Endothelial cell of umbilical vein (primary cell): Measurements from ENCODE around the gene ZC3H7A. TPM values are rescaled to one million over a fixed set of nuclear protein-coding genes. Genes with fewer than 3 reads are reported as not detected.

Experiments used
- BruUV-seq: library from RNA; stranded (reverse); fragments of 400-500 nt; replicated peaks from 2 replicates; lab custom pipeline; 2021; lab: Mats Ljungman, UMichigan
- CTCF ChIA-PET: fragments of 300-600, 350-600 bp; sonication (Branson Sonifier 250); formaldehyde crosslinking; loops from one replicate; lab custom pipeline; 2021; ENCODE audit warnings: antibody characterized with exemption, inconsistent platforms; lab: Charles Lee
- POLR2A ChIA-PET: fragments of 300-600, 350-600 bp; sonication (Branson Sonifier 250); formaldehyde crosslinking; loops from one replicate; lab custom pipeline; 2021; ENCODE audit warnings: antibody characterized with exemption, inconsistent platforms; lab: Charles Lee
- DNase-seq: peaks from one replicate; pipeline ENCODE4 v3.0.0-alpha.2; 2011; ENCODE audit warnings: low read depth, low spot score
- FAIRE-seq: peaks from 2 replicates; lab custom pipeline; 2011; peaks lifted over from hg19 to GRCh38; lab: Jason Lieb, UNC
- H2AFZ ChIP-seq: 2 replicates; pipeline ENCODE4 v1.6.0; 2012; ENCODE audit warnings: low read depth, low read length, control low read depth, inconsistent platforms
- H3K27ac ChIP-seq: 2 replicates; pipeline ENCODE4 v1.5.1; 2011; ENCODE audit warnings: low read depth, mild to moderate bottlenecking, control low read depth, low read length, moderate library complexity; ENCODE audit not compliant: insufficient read depth
- H3K27me3 ChIP-seq, 2 experiments: 2 replicates each; pipeline versions ENCODE4 v1.6.0 to v1.6.1; 2011; ENCODE audit warnings: low read length in 2 of 2, mixed read lengths in 1 of 2; ENCODE audit not compliant: control insufficient read depth in 2 of 2, insufficient read depth in 2 of 2
- H3K36me3 ChIP-seq, 2 experiments: 2 replicates in 1 of 2; 3 replicates in 1 of 2; pipeline ENCODE4 v1.5.1; 2011; ENCODE audit warnings: low read length in 2 of 2, mild to moderate bottlenecking in 1 of 2, moderate library complexity in 1 of 2; ENCODE audit not compliant: control insufficient read depth in 2 of 2, insufficient read depth in 2 of 2; ENCODE audit errors: extremely low read depth in 1 of 2
- H3K4me1 ChIP-seq: 3 replicates; pipeline ENCODE4 v1.5.1; 2011; ENCODE audit warnings: mild to moderate bottlenecking, low read length; ENCODE audit not compliant: control insufficient read depth, insufficient read depth; ENCODE audit errors: extremely low read depth
- H3K4me2 ChIP-seq: 2 replicates; pipeline ENCODE4 v1.6.1; 2011; ENCODE audit warnings: low read length, control low read depth, mixed read lengths; ENCODE audit not compliant: insufficient read depth
- H3K4me3 ChIP-seq, 3 experiments: fragments of 200-600 bp in 1 of 3; sonication (generic), shearing (Covaris generic) in 1 of 3; replicated peaks in 1 of 3; 2 replicates each; pipeline ENCODE4 v1.5.1; 2011 to 2016; ENCODE audit warnings: control low read depth in 3 of 3, low read length in 3 of 3, mild to moderate bottlenecking in 2 of 3, inconsistent platforms in 1 of 3, low read depth in 1 of 3, moderate library complexity in 1 of 3; ENCODE audit not compliant: insufficient read depth in 1 of 3
- H3K79me2 ChIP-seq: 2 replicates; pipeline ENCODE4 v1.6.0; 2012; ENCODE audit warnings: low read length, inconsistent platforms; ENCODE audit not compliant: control insufficient read depth, insufficient read depth
- H3K9ac ChIP-seq: replicated peaks from 2 replicates; pipeline ENCODE3; 2011; ENCODE audit warnings: low read length, control low read depth; ENCODE audit not compliant: insufficient read depth; ENCODE audit errors: extremely low read depth
- H3K9me1 ChIP-seq: replicated peaks from 3 replicates; pipeline ENCODE4 v1.6.0; 2011; ENCODE audit warnings: mild to moderate bottlenecking, low read length; ENCODE audit not compliant: control insufficient read depth, insufficient read depth; ENCODE audit errors: extremely low read depth
- H3K9me3 ChIP-seq: replicated peaks from 2 replicates; pipeline ENCODE4 v1.5.1; 2012; ENCODE audit warnings: low read length, inconsistent platforms; ENCODE audit not compliant: control insufficient read depth, insufficient read depth
- H4K20me1 ChIP-seq: replicated peaks from 2 replicates; pipeline ENCODE3; 2011; ENCODE audit warnings: mild to moderate bottlenecking, low read length; ENCODE audit not compliant: control insufficient read depth, insufficient read depth; ENCODE audit errors: extremely low read depth
- CTCF ChIP-seq, 2 donors: IDR thresholded peaks; 1 replicate in 1 of 2; 2 replicates in 1 of 2; pipeline ENCODE4 v1.5.1; 2011; ENCODE audit warnings: low read length in 2 of 2, mild to moderate bottlenecking in 2 of 2, moderate library complexity in 2 of 2, control low read depth in 1 of 2, inconsistent platforms in 1 of 2, low read depth in 1 of 2; ENCODE audit not compliant: insufficient read depth in 1 of 2; ENCODE audit errors: extremely low read depth in 1 of 2
- GATA2 ChIP-seq: IDR thresholded peaks from 2 replicates; pipeline ENCODE4 v1.7.0; 2011; ENCODE audit warnings: low read depth, mild to moderate bottlenecking, moderate library complexity, mixed read lengths, low read length; ENCODE audit not compliant: insufficient read length, insufficient read depth
- MAX ChIP-seq: IDR thresholded peaks from 2 replicates; pipeline ENCODE4 v1.6.1; 2011; ENCODE audit not compliant: insufficient read depth, insufficient read length
- MYC ChIP-seq: IDR thresholded peaks from one replicate; pipeline ENCODE4 v1.6.1; 2011; ENCODE audit warnings: mild to moderate bottlenecking, low read depth, low read length
- POLR2AphosphoS5 ChIP-seq: IDR thresholded peaks from 2 replicates; pipeline ENCODE4 v1.6.1; 2012; ENCODE audit warnings: low read depth, mild to moderate bottlenecking, control low read depth, low read length, moderate library complexity; ENCODE audit not compliant: insufficient read depth
- dilution Hi-C: fragments of 300-500 bp; cut with MboI; formaldehyde crosslinking; loops from one replicate; pipeline ENCODE4 v1.15.0; 2019; ENCODE audit warnings: low sequenced_read_pairs; ENCODE audit not compliant: extremely low pct_ligation_motif_present
- intact Hi-C: fragments of 100-400 bp; cut with micrococcal nuclease; formaldehyde crosslinking; loops from one replicate; pipeline ENCODE4 v1.10.0; 2022
- polyA plus RNA-seq, 4 experiments: library from polyadenylated mRNA; depleted of rRNA in 3 of 4; stranded (reverse) in 3 of 4; unstranded in 1 of 4; fragments of >200 nt; gene quantifications; 2 replicates each; pipeline versions ENCODE4 v1.2.1 to v1.2.3, GENCODE V29; 2011 to 2012; ENCODE audit warnings: missing spikeins in 1 of 4
- total RNA-seq: library from RNA; stranded (reverse); gene quantifications from 2 replicates; pipeline ENCODE4 v1.2.3, GENCODE V29; 2021

Gene ZC3H7A
- total and polyA plus RNA-seq, 2 donors (not counting 3 experiments of a cell fraction or from before 2014, with no cell fraction given) = 44.1 to 78.0 TPM

- Histone ChIP-seq H4K20me1 (no peaks in the 10 kb centered on the region), H3K9me1 (no peaks in the 10 kb centered on the region), H2AFZ (no peak overlapping the region), H3K27me3 (no peaks in the 10 kb centered on the region), H3K27ac (no peak overlapping the region), H3K9ac (no peak overlapping the region), H3K4me3 (no peak overlapping the region), H3K4me1 (no peaks in the 10 kb centered on the region), H3K4me2 (no peak overlapping the region), H3K79me2 (peaks cover 3% of the 10 kb centered on the region), H3K9me3 (no peaks in the 10 kb centered on the region), H3K36me3 (peaks cover 10 to 11% of the 10 kb centered on the region in 2 experiments)
- DNase-seq = no peak
- ChIA-PET POLR2A (no interaction called here), CTCF (interaction anchor here (1.2 kb wide), 1 partner anchor 326 kb away, joined by 3 read pairs; no protein-coding TSS in a partner anchor)
- BruUV-seq = no TSS peak
- TF ChIP-seq GATA2 (no peak), CTCF (IDR thresholded peaks at IDR 0.05; ENCODE audit: extremely low read depth in 1 of 2, insufficient read depth in 1 of 2, low read depth in 1 of 2, low read length in 2 of 2) (no peak), MYC (no peak), POLR2AphosphoS5 (no peak), MAX (no peak)
- dilution Hi-C loops (no loop called here), intact Hi-C loops (no loop called here)
- FAIRE-seq = no peak
Measured at GRCh38 chr16:11722468-11722808, 74.6 kb downstream of the ZC3H7A start.
